UCSD-AML1 (cell line): ENCODE data around the gene USF2.
A peak's percentile ranks its signal among the peaks of the same experiment; 100 is the strongest.

Experiments
- DNase-seq: peaks from one replicate; lab custom pipeline; 2025; ENCODE audit not compliant: unreplicated experiment; lab: John Stamatoyannopoulos, UW

USF2 gene

GRCh38 chr19:35265126-35265899 is 3.4 kb upstream of the USF2 start:
- DNase-seq: peak; percentile 46

GRCh38 chr19:35265900-35266519 is 2.8 kb upstream of the USF2 start:
- no peak for DNase-seq

- DNase-seq: no peak
These were observed 2.0 kb upstream of the USF2 start for GRCh38 chr19:35266520-35267352.

- DNase-seq: peak; percentile 58
These were observed 1.4 kb upstream of the USF2 start for GRCh38 chr19:35267353-35267817.

GRCh38 chr19:35267818-35268535 is 785 bp upstream of the USF2 start:
- DNase-seq: peak; percentile 84

- peak; percentile 78 for DNase-seq
These were observed 816 bp downstream of the USF2 start for GRCh38 chr19:35269438-35270117.

DNA sequence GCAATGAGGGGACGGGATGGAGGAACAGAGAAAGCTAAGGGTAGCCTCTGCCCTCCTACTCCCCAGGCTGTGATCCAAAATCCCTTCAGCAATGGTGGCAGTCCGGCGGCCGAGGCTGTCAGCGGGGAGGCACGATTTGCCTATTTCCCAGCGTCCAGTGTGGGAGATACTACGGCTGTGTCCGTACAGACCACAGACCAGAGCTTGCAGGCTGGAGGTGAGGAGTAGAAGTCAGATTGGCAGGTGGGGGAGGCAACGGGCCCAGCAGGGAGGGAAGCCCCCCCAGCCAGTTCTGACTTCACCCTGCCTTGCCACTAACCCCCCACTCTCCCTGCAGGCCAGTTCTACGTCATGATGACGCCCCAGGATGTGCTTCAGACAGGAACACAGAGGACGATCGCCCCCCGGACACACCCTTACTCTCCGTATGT is 1.6 kb downstream of the USF2 start:
- no peak for DNase-seq

GRCh38 chr19:35271546-35271945 is 2.8 kb downstream of the USF2 start:
- DNase-seq: no peak

DNA sequence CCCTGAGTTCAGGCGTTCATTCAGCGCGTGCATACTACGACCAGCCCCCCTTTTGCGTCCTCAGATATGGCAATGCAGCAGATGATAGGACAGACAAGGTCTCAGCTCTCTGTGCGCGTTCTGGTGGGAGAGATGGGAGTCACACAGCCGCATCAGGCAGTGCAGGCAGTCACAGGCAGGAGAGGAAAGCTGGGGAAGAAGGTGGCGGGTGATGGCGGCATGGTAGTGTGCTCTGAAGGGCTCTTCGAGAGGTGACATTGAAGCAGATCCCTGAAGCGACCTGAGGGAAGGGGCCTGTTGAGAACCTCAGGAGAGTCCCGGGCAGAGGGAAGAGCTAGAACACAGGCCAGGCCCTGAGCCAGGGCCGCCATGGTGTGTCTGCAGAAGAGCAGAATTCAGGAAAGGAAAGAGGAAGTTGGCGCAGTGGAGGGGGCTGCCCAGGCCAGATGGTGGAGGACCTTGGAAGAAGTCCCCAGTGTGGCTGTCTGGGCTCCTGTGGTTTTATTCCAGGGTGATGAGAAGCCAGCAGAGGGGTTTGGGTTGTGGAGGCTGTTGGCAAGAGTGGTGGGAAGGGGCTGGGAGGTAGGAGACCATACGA is 3.5 kb downstream of the USF2 start:
- DNase-seq: peak; percentile 69

- no peak for DNase-seq
These were observed 4.3 kb downstream of the USF2 start for GRCh38 chr19:35272954-35273649.

DNA sequence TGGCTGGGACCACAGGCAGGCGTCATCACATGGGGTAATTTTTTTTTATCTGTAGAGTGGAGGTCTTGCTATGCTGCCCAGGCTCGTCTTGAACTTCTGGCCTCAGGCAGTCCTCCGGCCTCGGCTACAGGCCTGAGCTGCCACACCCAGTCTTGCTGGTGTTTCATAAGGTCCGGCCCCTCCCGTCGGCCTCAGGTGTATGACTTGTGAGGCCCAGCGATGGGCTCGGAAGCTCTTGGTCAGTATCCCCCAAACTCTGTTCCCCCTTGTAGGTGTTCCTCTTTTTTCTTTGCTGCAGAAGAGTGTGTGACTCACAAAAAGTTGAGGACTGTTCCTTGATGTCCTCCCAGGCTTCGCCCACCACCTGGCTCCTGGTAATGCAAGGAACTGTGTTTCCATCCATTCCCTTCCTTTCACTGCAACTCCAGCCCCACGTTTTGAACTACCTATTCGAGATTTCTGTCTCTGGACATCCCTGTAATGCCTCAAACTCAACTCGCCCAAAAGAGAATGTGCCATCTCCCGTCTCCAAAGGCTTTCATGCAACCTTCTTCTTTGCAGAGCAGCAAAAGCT is 5.0 kb downstream of the USF2 start:
- DNase-seq: no peak

DNA sequence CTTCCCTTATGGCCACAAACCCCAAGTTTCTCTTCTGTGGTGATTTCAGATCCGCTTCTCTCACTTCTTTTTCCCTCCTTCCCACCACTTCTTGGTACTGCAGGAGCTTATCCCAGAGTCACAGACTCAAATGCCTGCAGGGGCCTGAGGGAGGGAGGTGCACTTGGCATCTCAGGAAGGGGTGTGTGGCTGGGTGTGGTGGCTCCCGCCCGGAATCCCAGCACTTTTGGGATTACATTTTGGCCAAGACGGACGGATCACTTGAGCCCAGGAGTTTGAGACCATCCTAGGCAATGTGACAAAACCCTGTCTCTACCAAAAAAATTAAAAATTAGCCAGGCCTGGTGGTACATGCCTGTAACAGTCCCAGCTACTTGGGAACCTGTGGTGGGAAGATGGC is 5.6 kb downstream of the USF2 start:
- no peak for DNase-seq

DNA sequence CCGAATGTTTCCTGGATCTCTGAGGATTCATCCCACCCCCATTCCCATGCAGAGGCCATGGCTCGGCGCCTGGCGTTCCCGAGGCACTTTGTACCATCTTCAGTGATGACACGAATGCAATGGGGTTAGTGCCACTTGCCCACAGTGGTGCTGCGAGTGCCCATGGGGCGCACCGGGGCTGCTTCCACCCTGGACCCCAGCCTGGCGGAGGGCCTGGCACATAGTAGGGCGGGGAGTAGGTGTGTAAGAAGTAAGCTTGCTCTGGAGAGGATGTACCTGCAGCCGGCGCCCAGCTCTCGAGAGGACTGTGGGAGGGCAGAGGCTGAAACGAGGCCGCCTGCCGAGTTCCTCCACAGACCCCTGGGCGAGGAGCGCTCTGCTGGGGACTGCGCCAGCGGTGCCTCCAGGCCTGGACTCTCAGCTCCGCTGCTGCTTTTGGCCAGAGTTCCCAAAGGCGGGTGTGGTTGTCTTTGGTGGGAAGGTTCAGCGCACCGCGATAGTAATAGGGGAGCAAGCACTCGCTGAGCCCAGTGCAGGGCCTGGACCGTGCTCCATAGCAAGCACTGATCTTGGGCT is 8.0 kb downstream of the USF2 start:
- no peak for DNase-seq

GRCh38 chr19:35278578-35279284 is 10.0 kb downstream of the USF2 start:
- no peak for DNase-seq

DNA sequence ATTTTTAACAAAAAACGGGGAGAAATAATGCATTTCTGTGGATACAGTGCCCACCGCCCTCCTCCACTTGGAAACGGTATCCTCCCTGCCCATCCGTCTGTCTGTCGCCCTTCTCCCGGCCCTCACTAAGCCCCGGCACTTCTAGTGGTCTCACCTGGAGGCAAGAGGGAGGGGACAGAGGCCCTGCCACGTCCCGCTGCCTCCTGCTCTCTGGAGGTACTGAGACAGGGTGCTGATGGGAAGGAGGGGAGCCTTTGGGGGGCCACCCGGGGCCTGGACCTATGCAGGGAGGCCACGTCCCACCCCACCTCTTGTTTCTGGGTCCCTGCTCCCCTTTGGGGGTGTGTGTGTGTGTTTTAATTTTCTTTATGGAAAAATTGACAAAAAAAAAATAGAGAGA is 10.6 kb downstream of the USF2 start:
- no peak for DNase-seq

DNA sequence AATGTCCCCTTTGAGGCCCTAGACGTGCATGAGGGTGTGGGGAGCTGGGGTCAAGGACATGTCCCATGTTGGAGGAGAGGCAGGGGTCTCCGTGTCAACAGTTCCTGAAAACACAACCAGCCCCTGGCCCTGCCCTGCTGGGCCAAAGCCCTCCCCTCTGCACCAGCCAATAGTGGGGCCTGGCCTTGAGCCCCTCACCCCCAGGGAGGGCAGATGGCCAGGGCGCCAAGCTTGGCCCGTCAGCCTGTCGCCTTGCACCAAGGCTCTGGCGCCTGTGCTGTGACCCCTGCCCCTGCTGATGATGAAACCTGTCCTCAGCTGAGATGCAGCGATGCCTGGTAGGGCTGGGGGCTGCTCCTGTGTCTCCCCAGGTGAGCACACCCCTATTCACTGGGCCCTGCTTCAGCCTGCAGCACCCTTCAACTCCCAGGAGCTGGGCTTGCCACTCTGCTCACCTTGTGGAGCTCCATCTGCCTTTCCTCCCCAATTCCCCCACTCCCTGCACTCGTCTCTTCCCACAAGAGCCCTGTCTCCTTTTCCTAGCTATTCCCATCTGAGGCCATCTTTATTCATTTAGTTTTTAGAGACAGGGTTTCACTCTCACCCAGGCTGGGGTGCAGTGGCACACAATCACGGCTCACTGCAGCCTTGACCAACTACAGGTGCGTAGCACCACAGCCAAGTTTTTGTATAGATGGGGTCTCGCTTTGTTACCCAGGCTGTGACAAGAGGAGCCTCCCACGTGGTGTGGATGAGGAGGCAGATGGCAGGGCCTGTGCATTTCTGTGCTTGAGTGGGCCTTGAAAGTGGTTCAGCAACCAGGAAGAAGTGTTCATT is 11.4 kb downstream of the USF2 start:
- DNase-seq: no peak

- DNase-seq: no peak
These were observed 12.5 kb downstream of the USF2 start for GRCh38 chr19:35281303-35281702.
